NCI-H1417 treated with DMSO at 0.1 percent for 48 hours (cell line): ENCODE measurements around the gene JARID2.

Experiments
- DNase-seq: peaks from one replicate; lab custom pipeline; 2025; lab: John Stamatoyannopoulos, UW

Gene JARID2

DNA sequence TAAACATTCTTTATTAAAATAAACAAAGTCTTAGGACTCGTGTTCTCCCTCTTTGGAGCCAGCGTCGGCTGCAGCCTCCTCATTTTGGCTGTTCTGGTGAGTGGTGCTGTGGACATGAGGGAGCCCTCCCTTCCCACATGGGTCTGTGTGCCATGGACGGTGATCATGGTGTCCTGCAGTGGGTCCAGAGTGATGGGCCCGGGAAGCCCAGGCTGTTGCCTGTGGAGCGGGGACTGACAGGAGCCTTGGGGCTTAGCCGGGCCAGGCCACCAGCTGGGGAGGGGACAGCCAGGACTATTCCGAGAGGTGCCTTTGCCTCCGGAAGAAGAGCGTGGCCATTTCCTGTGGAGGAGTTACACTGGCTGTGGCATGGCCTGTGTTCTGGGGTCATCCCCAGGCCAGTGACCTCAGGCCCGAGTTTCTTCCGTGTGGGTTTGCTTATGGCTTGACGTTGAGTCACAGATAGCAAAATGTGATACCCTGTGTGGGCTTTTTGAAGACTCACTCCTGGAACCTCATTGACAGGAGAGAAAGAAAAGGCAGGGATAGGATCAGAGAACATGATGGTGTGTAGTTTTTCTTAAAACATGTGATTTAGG lies 263.6 kb downstream of the JARID2 start:
- no peak for DNase-seq

- DNase-seq: no peak
Measured at GRCh38 chr6:15510121-15510520, 264.3 kb downstream of the JARID2 start.

DNA sequence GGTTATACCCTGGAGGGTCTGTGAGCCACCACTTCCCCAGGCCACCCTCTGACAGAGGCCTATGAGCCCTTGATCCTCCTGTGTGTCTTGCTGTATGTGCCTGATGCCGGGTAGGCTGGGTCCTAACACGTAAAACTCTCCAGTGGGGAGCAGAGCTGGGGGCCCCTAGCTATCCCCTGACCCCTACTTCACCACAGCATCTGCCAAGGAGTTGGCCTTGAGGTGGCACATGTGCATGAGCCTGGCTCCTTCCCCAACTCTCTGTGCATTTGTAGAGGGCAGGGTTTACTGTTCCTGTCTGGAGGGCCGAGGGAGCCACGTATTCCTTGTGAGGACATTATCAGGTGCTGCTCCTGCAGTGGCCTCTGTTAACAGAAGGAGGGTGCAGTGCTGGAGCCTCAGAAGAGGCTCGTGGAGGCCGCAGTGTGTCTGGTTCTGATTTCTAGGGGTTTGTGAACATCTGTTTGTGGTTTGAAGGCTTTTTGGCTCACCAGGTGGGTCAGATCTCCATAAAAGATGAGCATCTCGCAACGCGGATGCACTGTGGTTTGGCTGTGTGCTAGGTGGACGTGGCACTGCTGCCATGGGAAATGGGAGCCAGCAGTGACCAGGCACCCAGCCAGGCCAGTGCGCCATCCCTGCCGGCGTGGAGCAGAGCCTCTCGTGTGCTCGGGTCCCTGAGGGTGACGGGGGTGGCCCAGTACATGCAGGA lies 264.8 kb downstream of the JARID2 start:
- no peak for DNase-seq

DNA sequence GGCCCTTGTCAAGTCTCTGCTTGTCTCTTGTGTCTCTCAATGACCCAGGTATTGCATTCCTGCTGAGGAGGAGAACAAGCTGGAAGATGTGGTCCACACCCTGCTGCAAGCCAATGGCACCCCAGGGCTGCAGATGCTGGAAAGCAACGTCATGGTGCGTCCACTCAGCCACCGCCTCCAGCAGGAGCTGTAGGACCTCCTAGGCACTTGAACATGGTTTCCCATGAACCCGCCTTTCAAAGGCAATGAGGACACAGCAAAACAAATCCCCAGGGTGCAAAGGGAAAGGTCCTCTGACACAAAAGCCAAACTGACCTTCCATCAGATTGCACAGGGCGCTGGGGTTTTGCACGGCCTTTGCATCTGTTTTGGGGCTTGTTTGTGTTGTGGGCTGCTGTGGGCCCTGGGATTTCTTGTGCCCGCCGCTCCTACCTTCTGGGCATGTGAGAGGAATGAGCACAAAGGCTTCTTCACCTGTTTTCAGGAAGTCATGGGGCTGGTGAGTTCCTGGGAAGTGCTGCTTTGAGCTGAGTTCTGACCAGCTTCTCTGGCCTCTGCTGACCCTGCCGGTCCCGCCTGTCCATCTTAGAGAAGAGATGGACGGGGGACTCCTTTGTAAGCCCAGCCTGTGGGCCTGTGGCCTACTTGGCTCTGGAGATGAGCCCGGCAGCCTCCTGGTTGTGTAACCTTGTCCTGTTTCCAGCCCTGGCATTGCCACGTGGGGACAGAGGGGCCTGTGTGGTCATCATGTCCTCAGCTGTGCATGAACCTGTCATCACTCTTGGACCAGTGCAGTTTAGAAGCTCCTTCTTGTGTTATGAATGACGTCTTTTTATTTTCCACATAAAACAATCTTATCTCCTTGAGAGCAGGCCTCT lies 265.6 kb downstream of the JARID2 start:
- DNase-seq: no peak

DNA sequence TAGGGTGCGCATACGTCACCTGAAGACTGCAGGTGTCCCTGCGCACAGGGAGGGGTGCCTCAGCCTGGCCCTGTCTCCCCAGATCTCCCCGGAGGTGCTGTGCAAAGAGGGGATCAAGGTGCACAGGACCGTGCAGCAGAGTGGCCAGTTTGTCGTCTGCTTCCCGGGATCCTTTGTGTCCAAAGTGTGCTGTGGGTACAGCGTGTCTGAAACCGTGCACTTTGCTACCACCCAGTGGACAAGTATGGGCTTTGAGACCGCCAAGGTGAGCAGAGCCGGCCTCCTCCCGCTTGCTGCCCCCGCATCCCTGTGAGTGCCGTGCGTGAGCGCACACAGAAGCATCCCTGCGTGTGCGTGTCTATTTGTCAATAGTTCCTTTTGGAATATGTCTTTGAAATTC lies 266.3 kb downstream of the JARID2 start:
- DNase-seq: no peak

DNA sequence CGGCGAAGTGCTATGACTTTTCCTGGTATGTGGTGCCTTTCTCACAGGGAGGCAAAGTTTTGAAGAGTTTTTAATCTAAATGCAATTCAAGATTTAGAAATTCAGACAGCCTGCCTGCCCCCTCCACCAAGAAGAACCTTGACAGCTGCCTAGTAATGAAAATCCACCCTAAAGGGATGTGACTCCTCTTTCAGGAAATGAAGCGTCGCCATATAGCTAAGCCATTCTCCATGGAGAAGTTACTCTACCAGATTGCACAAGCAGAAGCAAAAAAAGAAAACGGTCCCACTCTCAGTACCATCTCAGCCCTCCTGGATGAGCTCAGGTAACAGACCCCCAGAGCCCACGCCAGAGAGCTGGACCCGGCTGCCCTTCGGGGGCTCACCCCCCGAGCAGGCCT lies 266.9 kb downstream of the JARID2 start:
- DNase-seq: no peak

DNA sequence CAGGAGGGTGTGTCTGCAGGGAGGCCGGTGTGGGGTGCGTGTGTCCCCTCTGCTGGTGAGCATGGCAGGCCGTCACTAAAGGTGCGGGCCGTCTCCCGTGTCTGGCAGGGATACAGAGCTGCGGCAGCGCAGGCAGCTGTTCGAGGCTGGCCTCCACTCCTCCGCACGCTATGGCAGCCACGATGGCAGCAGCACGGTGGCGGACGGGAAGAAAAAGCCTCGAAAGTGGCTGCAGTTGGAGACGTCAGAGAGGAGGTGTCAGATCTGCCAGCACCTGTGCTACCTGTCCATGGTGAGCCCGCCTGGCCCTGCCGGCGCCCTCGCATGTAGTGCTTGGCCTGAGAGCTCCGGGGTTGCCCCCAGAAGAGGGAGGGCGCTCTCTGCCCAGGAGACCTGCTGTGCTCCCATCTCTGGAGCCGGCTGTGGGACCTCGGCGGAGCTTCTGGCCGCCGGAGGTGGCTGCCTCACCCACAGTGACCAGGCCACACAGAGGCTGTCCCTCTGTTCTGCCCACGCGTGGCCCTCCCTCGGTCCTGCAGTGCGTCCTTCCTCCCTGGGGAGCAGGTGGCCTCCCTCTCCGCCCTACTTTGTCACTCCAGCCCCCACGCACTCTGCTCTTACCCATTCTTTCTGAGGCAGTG lies 267.4 kb downstream of the JARID2 start:
- no peak for DNase-seq

DNA sequence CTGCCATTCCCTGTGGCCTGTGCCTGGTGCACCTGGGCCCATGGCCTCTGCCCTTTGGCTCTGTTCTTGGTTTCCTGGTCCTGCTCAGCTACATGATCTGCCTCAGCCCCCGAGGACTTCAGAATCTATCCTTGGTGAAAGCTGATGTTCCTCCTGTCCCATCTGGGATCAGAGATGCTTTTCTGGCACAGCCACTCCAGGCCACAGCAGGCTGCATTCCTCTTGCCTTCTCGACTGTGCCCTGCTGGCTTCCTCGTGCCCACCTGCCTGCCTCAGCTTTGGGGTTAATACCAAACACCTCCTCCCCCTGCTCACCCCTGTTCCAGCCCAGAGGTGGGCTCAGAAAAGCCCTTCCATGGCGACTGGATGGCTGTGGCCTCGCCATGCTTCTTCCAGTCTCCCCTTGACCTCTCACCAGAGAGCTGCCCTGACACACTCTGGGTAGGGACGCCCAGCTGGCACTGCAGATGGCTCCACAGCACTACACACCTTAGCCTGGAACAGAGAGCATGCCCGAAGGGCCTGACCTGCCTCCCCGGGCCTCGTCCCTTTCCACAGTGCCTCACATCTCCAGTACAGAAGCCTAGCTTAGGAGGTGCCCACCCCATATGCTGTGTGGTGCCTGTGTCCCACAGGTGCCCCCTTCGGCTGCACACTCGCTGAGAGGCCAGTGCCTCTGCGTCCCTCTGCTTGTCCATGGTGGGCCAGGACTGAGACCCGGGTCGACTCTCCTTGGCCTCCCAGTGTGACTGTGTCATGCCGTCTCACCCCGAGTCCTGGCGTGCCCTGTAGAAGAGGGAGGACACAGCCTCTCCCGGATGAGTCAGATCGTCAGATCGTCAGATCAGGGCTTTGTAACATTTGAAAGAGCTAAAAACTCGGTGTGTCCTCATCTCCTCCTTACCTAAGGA lies 268.2 kb downstream of the JARID2 start:
- DNase-seq: no peak

- DNase-seq: no peak
Measured at GRCh38 chr6:15515226-15515625, 269.4 kb downstream of the JARID2 start.

DNA sequence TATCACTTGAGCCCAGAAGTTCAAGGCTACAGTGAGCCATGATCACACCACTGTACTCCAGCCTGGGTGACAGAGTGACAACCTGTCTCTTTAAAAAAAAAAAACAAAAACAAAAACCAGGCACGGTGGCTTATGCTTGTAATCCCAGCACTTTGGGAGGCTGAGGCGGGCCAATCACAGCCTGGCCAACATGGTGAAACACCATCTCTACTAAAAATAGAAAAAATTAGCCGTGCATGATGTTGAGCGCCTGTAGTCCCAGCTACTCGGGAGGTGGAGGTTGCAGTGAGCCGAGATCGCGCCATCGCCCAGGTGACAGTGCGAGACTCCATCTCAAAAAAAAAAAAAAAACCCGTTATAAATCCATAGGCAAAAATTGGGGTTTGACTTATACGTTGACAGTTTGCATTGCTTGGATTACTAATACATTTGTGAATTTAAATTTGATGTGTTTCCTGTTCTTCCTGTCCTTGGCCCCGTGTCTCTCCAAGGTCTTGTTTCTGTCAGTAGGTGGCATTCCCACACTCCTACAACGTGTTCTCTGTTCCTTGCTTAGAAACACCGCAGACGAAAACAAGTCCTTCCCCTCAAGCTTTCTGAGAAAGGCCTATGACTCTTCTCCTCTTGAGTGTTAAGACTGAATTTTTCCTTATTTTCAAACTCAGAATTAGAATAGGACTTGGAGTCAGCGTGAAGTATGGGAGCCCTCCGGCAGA lies 269.9 kb downstream of the JARID2 start:
- DNase-seq: no peak

DNA sequence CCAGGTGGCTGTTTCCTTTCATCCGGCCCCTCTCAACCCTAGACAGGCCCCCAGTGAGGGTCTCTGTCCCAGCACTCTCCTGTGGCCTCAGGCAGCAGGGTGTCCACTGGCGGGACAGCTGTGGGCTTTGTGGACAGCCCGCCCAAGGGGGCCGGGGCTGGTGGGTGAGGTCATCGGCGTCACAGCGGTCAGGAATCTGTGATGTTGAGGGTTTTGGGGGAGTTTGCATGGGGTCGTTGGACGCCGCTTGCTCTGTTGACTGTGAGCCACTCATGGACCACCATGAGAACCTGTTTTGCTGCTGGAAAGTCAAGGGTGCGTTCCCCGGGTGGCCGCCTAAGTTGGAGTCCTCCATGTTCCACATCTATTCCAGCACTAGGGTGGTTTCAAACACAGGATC lies 270.5 kb downstream of the JARID2 start:
- DNase-seq: no peak

DNA sequence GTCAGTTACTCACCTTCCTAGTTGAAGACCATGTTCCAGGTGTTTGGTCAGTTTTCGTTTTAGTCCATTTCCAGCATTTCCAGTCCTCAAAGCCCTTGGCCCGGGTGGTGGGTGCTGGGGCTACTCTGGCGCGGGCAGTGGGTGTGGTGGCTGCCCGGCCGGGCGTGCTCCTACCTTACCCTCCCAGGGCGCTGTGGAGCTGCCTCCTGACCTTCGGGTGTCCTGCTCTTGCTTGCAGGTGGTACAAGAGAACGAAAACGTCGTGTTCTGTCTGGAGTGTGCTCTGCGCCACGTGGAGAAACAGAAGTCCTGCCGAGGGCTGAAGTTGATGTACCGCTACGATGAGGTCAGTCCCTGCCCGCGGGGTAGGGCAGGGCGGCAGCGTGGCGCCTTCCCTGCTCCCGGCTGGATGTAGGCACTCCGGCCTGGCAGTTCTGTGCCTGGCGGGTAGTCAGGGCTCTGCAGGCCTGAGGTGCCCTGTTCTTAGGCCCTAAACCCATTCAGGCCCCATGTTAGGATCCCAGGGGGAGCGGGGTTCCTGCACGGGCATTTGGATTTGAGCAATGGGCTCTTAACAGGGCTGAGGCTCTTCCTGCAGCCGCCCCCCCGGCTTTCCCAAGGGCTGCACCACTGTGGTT lies 271.2 kb downstream of the JARID2 start:
- no peak for DNase-seq

- no peak for DNase-seq
Measured at GRCh38 chr6:15517600-15517999, 271.7 kb downstream of the JARID2 start.

DNA sequence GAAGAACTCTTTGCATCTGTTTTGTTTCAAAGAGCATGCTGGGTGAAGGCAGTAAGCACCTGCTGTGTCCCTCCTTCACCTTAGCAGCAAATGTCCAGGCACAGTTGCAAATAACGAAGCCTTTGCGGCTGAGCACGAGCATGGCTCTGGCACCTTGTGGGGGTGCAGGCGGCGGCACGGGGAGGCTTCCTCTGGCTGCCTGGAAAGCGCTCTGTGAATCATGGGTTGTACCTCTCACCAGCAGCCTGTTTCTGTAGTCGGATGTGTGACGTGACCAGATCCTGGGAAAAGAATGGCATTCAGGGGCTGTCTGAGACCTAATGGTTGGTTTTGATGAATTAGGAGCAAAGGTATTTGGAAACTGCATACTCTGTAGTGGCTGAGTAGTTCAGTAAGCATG lies 272.2 kb downstream of the JARID2 start:
- no peak for DNase-seq

GRCh38 chr6:15518878-15519277 lies 273.0 kb downstream of the JARID2 start:
- no peak for DNase-seq

GRCh38 chr6:15519681-15520080 lies 273.8 kb downstream of the JARID2 start:
- DNase-seq: no peak

GRCh38 chr6:15520626-15521203 lies 274.8 kb downstream of the JARID2 start:
- no peak for DNase-seq

GRCh38 chr6:15521582-15521981 lies 275.7 kb downstream of the JARID2 start:
- no peak for DNase-seq

DNA sequence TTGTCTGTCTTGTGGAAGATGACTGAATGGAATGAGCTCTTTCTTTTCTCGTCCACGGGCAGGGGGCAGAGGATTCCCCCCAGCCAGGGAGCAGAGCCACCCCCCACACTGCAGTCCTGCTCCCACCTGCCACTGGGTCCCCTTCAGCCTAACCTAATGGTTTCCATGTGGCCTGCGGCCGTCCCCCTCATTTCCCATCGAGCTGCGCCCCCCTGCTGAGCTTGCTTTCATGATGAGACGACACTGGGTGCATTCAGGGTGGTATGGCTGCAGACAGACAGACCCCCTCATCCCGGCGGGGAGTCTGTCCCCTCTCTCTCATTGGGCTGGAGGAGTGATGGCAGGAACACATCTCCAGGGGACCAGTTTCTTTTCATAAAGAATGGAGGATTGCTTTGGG lies 276.2 kb downstream of the JARID2 start:
- DNase-seq: no peak

DNA sequence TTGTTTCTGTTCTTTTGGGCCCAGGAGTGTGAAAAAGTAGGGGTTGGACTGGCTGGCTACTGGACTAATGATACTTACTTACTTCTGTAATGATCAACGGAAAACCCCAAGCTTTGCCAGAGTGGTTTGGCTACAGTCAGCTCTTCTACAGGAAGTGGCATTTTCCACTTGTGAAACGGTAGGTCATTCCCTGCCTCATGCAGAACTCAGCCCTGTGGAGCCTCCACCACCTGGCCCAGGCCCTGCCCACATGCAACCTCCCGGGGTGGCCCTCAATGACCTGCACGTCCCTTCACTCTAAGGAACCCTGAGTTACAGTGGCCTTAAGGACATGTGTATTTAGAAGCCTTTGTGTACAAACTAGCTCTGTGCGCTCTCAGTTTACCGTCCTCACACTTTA lies 276.6 kb downstream of the JARID2 start:
- no peak for DNase-seq
